SU-DHL-6 (cell line): ENCODE data around the gene ATP9A.

Experiments used
- H2AFZ ChIP-seq: fragments of 200-600 bp; sonication (generic); 2 replicates; pipeline ENCODE4 v1.6.1; 2014; ENCODE audit warnings: low read depth, mild to moderate bottlenecking, moderate library complexity, mixed read lengths, antibody characterized with exemption, low read length; ENCODE audit not compliant: severe bottlenecking
- H3F3A ChIP-seq: fragments of 200-600 bp; shearing (Covaris generic); 2 replicates; pipeline ENCODE4 v1.6.0; 2016; ENCODE audit warnings: antibody characterized with exemption, mild to moderate bottlenecking; ENCODE audit not compliant: insufficient read depth
- H3K27ac ChIP-seq: fragments of 200-600 bp; sonication (generic); 2 replicates; pipeline ENCODE4 v1.5.1; 2016; ENCODE audit warnings: low read depth, mild to moderate bottlenecking, low read length, moderate library complexity, mixed read lengths
- H3K27me3 ChIP-seq: fragments of 200-600 bp; sonication (generic), shearing (Covaris generic); 2 replicates; pipeline ENCODE4 v1.6.0; 2014; ENCODE audit warnings: mild to moderate bottlenecking, low read length
- H3K36me3 ChIP-seq: fragments of 200-600 bp; sonication (generic); 2 replicates; pipeline ENCODE4 v1.6.1; 2014; ENCODE audit warnings: mild to moderate bottlenecking, low read length, mixed read lengths
- H3K4me2 ChIP-seq: fragments of 300-600, 200-600 bp; shearing (Covaris generic), sonication (generic); 2 replicates; pipeline ENCODE4 v1.6.0; 2014; ENCODE audit warnings: low read length, low read depth, mild to moderate bottlenecking; ENCODE audit not compliant: poor library complexity, severe bottlenecking
- H3K4me3 ChIP-seq: fragments of 200-600 bp; sonication (generic); 2 replicates; pipeline ENCODE4 v1.5.1; 2014; ENCODE audit warnings: antibody characterized with exemption, low read length, mild to moderate bottlenecking, mixed read lengths; ENCODE audit not compliant: insufficient read depth, poor library complexity, severe bottlenecking
- H3K79me2 ChIP-seq: fragments of 200-600 bp; sonication (generic); 2 replicates; pipeline ENCODE4 v1.6.1; 2014; ENCODE audit warnings: mild to moderate bottlenecking, low read length, moderate library complexity; ENCODE audit not compliant: insufficient read depth
- H3K9ac ChIP-seq: fragments of 200-600 bp; sonication (generic); 2 replicates; pipeline ENCODE4 v1.7.0; 2014; ENCODE audit warnings: mild to moderate bottlenecking, low read length
- H3K9me2 ChIP-seq: fragments of 200-600 bp; sonication (generic); replicated peaks from 2 replicates; pipeline ENCODE4 v1.6.1; 2014; ENCODE audit warnings: low read length; ENCODE audit not compliant: insufficient read depth
- H3K9me3 ChIP-seq: fragments of 200-600 bp; sonication (generic); 2 replicates; pipeline ENCODE4 v1.6.1; 2014; ENCODE audit warnings: low read length, mixed read lengths; ENCODE audit not compliant: insufficient read depth
- H4K20me1 ChIP-seq: fragments of 200-600 bp; sonication (generic); 2 replicates; pipeline ENCODE4 v1.6.1; 2014; ENCODE audit warnings: low read depth, mild to moderate bottlenecking, antibody characterized with exemption, low read length, moderate library complexity, mixed read lengths
- EZH2phosphoT487 ChIP-seq: fragments of 200-600 bp; sonication (generic), shearing (Covaris generic); conservative IDR thresholded peaks from 2 replicates; pipeline ENCODE4 v1.6.1; 2018; ENCODE audit warnings: mild to moderate bottlenecking, antibody characterized with exemption, low read length, moderate library complexity, mixed read lengths
- TF ChIP-seq, protein P1 (sequence below): fragments of 200-600 bp; sonication (generic); IDR thresholded peaks from one replicate; pipeline ENCODE4 v1.5.1; 2017; ENCODE audit warnings: antibody characterized with exemption, mild to moderate bottlenecking, low read length, moderate library complexity; ENCODE audit not compliant: insufficient read depth, poor library complexity, severe bottlenecking

The ATP9A gene

DNA sequence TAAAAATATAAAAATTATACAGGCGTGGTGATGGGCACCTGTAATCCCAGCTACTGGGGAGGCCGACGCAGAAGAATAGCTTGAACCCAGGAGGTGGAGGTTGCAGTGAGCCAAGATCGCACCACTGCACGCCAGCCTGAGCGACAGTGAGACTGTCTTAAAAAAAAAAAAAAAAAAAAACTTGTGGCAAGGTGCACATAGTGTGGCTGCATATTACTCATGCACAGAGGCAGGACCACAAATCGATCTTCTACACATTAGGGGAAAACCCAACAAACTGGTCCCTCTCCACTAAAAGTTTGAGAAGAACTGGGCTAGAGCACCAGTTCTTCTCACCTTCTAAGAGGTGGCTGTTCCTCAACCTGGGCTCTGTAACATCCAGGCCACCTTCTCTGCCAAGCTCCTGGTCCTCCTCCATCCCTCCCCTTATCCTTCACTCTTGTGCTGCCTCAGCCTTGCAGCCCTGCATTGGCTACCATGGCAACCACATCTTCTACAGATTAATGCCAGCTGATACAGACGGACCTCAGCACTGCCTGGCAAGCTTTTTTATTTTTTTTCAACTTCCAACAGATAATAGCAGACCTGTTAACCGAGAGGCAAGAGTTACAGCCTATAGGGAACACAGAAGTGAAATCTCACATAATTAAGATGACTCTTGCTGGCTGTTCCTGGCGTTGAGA, 88.0 kb downstream of the ATP9A start:
- no peak for TF ChIP-seq EZH2phosphoT487
- TF ChIP-seq, protein P1, sequence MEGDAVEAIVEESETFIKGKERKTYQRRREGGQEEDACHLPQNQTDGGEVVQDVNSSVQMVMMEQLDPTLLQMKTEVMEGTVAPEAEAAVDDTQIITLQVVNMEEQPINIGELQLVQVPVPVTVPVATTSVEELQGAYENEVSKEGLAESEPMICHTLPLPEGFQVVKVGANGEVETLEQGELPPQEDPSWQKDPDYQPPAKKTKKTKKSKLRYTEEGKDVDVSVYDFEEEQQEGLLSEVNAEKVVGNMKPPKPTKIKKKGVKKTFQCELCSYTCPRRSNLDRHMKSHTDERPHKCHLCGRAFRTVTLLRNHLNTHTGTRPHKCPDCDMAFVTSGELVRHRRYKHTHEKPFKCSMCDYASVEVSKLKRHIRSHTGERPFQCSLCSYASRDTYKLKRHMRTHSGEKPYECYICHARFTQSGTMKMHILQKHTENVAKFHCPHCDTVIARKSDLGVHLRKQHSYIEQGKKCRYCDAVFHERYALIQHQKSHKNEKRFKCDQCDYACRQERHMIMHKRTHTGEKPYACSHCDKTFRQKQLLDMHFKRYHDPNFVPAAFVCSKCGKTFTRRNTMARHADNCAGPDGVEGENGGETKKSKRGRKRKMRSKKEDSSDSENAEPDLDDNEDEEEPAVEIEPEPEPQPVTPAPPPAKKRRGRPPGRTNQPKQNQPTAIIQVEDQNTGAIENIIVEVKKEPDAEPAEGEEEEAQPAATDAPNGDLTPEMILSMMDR = no peak
- no peak overlapping the region for H2AFZ ChIP-seq
- no peaks in the 10 kb centered on the region for H3K9me3 ChIP-seq
- H3F3A ChIP-seq = no peaks in the 10 kb centered on the region
- no peaks in the 10 kb centered on the region for H3K36me3 ChIP-seq
- no peak overlapping the region for H3K27ac ChIP-seq
- H3K4me3 ChIP-seq = no peak overlapping the region
- no peaks in the 10 kb centered on the region for H3K9me2 ChIP-seq
- H3K27me3 ChIP-seq = no peaks in the 10 kb centered on the region
- no peak overlapping the region for H3K9ac ChIP-seq
- H4K20me1 ChIP-seq = no peaks in the 10 kb centered on the region
- no peak overlapping the region for H3K4me2 ChIP-seq
- no peaks in the 10 kb centered on the region for H3K79me2 ChIP-seq

DNA sequence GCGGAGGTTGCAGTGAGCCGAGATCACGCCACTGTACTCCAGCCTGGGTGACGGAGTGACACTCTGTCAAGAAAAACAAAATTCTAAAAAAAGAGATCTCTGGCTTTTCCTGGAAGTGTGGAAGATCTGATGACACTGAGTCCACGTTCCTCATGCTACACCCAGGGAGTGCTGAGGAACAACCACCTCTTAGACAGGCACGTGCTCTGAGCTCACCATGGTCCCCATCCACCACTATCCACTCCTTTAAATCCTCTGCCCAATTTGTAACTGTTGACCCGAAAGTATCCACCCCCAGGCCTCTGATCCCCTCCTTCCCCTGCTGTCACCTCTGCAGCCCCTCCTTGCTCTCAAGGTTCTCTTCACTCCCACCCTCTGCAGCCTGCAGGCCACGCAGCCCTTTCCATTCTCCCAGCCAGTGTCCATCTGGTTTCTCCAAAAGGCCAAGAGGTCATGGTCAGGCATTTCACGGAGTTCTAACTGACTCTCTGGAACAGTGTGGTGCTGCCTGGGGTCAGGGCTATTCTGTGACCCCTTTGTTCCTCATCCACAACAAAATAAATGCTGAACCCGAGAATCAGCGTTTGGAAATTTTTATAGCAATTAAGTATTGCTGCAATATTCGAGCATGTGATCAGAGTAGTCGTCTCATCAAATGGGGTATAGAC, 88.8 kb downstream of the ATP9A start:
- H3K79me2 ChIP-seq = no peaks in the 10 kb centered on the region
- no peaks in the 10 kb centered on the region for H3K36me3 ChIP-seq
- TF ChIP-seq, protein P1 = no peak
- TF ChIP-seq EZH2phosphoT487 = no peak
- no peak overlapping the region for H3K4me2 ChIP-seq
- H3K9me3 ChIP-seq = no peaks in the 10 kb centered on the region
- H3K27ac ChIP-seq = no peak overlapping the region
- no peaks in the 10 kb centered on the region for H3K9me2 ChIP-seq
- H3K9ac ChIP-seq = no peak overlapping the region
- H3F3A ChIP-seq = no peaks in the 10 kb centered on the region
- no peaks in the 10 kb centered on the region for H4K20me1 ChIP-seq
- H2AFZ ChIP-seq = no peak overlapping the region
- no peaks in the 10 kb centered on the region for H3K27me3 ChIP-seq
- H3K4me3 ChIP-seq = no peak overlapping the region

DNA sequence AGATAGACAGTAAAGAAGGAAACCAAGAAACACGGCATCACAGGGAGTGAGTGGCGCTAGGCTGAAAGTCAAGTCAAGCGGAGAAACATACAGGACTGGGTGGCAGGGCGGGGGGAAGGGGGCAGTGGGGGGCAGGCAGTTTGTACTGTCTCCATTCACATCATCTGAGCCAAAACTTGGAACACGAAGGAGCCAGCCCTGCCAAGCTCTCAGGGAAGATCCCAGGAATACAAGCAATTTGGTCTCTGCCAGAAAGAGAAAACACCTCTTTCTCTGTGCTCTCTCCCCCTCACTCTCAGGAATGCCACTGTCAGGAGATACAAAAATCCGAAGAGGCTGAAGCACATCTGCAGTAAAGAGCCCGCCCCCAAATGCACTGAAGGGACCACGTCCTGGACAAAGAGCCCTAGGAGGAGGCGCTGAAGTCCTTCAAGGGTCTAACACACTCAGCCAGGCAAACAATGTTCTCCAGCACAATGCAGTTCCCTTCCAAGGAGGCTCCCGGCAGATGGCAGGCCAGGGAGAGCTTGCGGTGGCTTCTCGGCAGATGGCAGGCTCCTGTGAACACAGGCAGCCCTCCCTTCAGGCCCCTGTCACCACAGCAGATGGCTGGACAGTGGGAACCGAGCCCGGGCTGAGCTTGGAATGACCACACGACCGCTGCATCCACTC, 90.0 kb downstream of the ATP9A start:
- Histone ChIP-seq H3K79me2 (no peaks in the 10 kb centered on the region), H3K9ac (no peak overlapping the region), H2AFZ (no peak overlapping the region), H3K27ac (no peak overlapping the region), H3K4me2 (no peak overlapping the region), H3K4me3 (no peak overlapping the region), H3K9me2 (no peaks in the 10 kb centered on the region), H3K27me3 (no peaks in the 10 kb centered on the region), H4K20me1 (no peaks in the 10 kb centered on the region), H3F3A (no peaks in the 10 kb centered on the region), H3K9me3 (no peaks in the 10 kb centered on the region), H3K36me3 (no peaks in the 10 kb centered on the region)
- TF ChIP-seq, protein P1 = no peak
- TF ChIP-seq EZH2phosphoT487 = no peak
